ES-I3 (cell line): ENCODE measurements around the gene RUVBL2.
A peak's percentile ranks its signal among the peaks of the same experiment; 100 is the strongest.

Experiments used
- H3K36me3 ChIP-seq: 2 replicates; pipeline ENCODE4 v1.6.1; 2013; ENCODE audit warnings: mild to moderate bottlenecking, low read length, control low read depth, moderate library complexity; ENCODE audit not compliant: insufficient read depth
- H3K4me1 ChIP-seq: 2 replicates; pipeline ENCODE4 v1.6.1; 2013; ENCODE audit warnings: mild to moderate bottlenecking, control low read depth, low read length; ENCODE audit not compliant: insufficient read depth
- H3K9ac ChIP-seq: 2 replicates; pipeline ENCODE4 v1.6.1; 2013; ENCODE audit warnings: low read depth, mild to moderate bottlenecking, low read length, moderate library complexity
- H3K9me3 ChIP-seq: 2 replicates; pipeline ENCODE4 v1.6.1; 2013; ENCODE audit warnings: mild to moderate bottlenecking, low read length, moderate library complexity; ENCODE audit not compliant: control insufficient read depth, insufficient read depth

The RUVBL2 gene

GRCh38 chr19:48959341-48960239 lies 34.1 kb upstream of the RUVBL2 start:
- peaks cover 17% of the 10 kb centered on the region; the same call in 1 of the 2 replicates for H3K4me1 ChIP-seq
- no peaks in the 10 kb centered on the region for H3K9me3 ChIP-seq
- H3K36me3 ChIP-seq = peaks cover 20% of the 10 kb centered on the region
- H3K9ac ChIP-seq = no peak overlapping the region

- peaks cover 16% of the 10 kb centered on the region for H3K36me3 ChIP-seq
- H3K4me1 ChIP-seq = peaks cover 10% of the 10 kb centered on the region; the same call in 1 of the 2 replicates
- H3K9me3 ChIP-seq = no peaks in the 10 kb centered on the region
- no peak overlapping the region for H3K9ac ChIP-seq
These were observed 32.5 kb upstream of the RUVBL2 start for GRCh38 chr19:48961051-48961649.

GRCh38 chr19:48961673-48962028 lies 32.0 kb upstream of the RUVBL2 start:
- Histone ChIP-seq H3K36me3 (peaks cover 18% of the 10 kb centered on the region), H3K4me1 (peaks cover 7% of the 10 kb centered on the region; the same call in 1 of the 2 replicates), H3K9ac (no peak overlapping the region), H3K9me3 (peaks cover 4% of the 10 kb centered on the region; the same call in 1 of the 2 replicates)

GRCh38 chr19:48962029-48962848 lies 31.4 kb upstream of the RUVBL2 start:
- peaks cover 4% of the 10 kb centered on the region; the same call in 1 of the 2 replicates for H3K9me3 ChIP-seq
- H3K4me1 ChIP-seq = peaks cover 7% of the 10 kb centered on the region; the same call in 1 of the 2 replicates
- H3K36me3 ChIP-seq = peaks cover 15% of the 10 kb centered on the region
- H3K9ac ChIP-seq = no peak overlapping the region

GRCh38 chr19:48962849-48963165 lies 30.9 kb upstream of the RUVBL2 start:
- H3K36me3 ChIP-seq = peaks cover 14% of the 10 kb centered on the region
- H3K9me3 ChIP-seq = peaks cover 4% of the 10 kb centered on the region; the same call in 1 of the 2 replicates
- no peak overlapping the region for H3K9ac ChIP-seq
- H3K4me1 ChIP-seq = peaks cover 7% of the 10 kb centered on the region; the same call in 1 of the 2 replicates

- H3K9me3 ChIP-seq = peaks cover 4% of the 10 kb centered on the region; the same call in 1 of the 2 replicates
- peaks cover 9% of the 10 kb centered on the region for H3K36me3 ChIP-seq
- H3K4me1 ChIP-seq = peaks cover 7% of the 10 kb centered on the region; the same call in 1 of the 2 replicates
- H3K9ac ChIP-seq = peak overlapping the region; percentile 94
These were observed 30.1 kb upstream of the RUVBL2 start for GRCh38 chr19:48963371-48964204.

- Histone ChIP-seq H3K36me3 (peaks cover 9% of the 10 kb centered on the region), H3K9ac (peak overlapping the region; percentile 94), H3K9me3 (peaks cover 4% of the 10 kb centered on the region; the same call in 1 of the 2 replicates), H3K4me1 (peaks cover 7% of the 10 kb centered on the region; the same call in 1 of the 2 replicates)
These were observed 29.3 kb upstream of the RUVBL2 start for GRCh38 chr19:48964205-48965039.

- H3K9me3 ChIP-seq = peaks cover 4% of the 10 kb centered on the region; the same call in 1 of the 2 replicates
- H3K9ac ChIP-seq = peak within 1 kb of the TSS; percentile 96
- H3K36me3 ChIP-seq = peaks cover 9% of the 10 kb centered on the region
- peaks cover 7% of the 10 kb centered on the region; the same call in 1 of the 2 replicates for H3K4me1 ChIP-seq
These were observed 28.5 kb upstream of the RUVBL2 start, which contains the start of gene FTL for GRCh38 chr19:48965040-48965805. Gene FTL, plus strand, starts transcription at chr19:48965309. Its CDS starts 199 bp downstream, at chr19:48965508.

GRCh38 chr19:48965806-48966540 lies 27.7 kb upstream of the RUVBL2 start:
- peak overlapping the region; percentile 96 for H3K9ac ChIP-seq
- H3K9me3 ChIP-seq = peaks cover 4% of the 10 kb centered on the region; the same call in 1 of the 2 replicates
- peaks cover 7% of the 10 kb centered on the region; the same call in 1 of the 2 replicates for H3K4me1 ChIP-seq
- H3K36me3 ChIP-seq = peaks cover 9% of the 10 kb centered on the region

GRCh38 chr19:48966541-48967345 lies 26.9 kb upstream of the RUVBL2 start:
- peaks cover 9% of the 10 kb centered on the region for H3K36me3 ChIP-seq
- peak overlapping the region; percentile 96; the same call in 1 of the 2 replicates for H3K9ac ChIP-seq
- H3K4me1 ChIP-seq = peaks cover 7% of the 10 kb centered on the region; the same call in 1 of the 2 replicates
- H3K9me3 ChIP-seq = peaks cover 4% of the 10 kb centered on the region; the same call in 1 of the 2 replicates
